Activated CD4-positive, CD25-positive, alpha-beta regulatory T cell treated with anti-CD3 and anti-CD28 coated beads, Interleukin-2, amount 50 U/mL, for 16 hours (primary cell): ENCODE results near the gene RNF207.

Experiments used
- DNase-seq: peaks from one replicate; pipeline ENCODE4 v3.0.0-alpha.2; 2020; ENCODE audit warnings: low read depth, low spot score

Gene RNF207

DNA sequence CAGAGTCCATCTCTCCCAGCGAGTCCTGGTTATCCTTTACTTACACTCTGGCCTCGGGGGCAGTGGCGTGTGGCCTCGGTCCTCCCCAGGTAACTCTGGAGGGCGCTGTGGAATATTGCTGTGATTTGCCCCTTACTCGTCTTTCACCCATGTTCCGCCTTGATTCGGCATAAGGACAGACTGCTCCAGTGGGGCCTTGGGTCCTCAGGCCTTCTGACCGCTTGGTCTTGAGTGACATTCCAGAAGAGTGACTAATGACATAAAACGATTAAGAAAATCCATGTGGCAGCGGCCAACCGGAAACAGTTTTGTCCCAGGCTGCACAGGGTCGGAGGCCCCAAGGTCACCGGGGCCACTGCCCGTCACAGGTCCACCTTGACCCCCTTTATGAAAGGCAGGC is 18.8 kb downstream of the RNF207 start:
- no peak for DNase-seq

DNA sequence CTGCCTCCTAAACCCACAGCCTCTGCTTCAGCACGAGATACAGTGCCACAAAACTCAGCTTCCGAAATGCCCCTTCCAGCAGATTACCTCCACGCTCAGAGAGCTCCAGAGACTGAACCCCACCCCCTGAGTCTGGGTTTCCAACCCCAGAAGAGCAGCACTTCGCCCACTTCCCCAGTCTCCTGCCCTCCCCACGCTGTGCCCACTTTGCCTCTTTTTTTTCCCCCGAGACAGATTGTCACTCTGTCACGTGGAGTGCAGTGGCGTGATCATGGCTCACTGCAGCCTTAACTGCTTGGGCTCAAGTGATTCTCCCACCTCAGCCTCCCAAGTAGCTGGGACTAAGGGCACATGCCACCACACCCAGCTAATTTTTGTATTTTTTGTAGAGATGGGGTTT is 19.7 kb downstream of the RNF207 start:
- DNase-seq = no peak

DNA sequence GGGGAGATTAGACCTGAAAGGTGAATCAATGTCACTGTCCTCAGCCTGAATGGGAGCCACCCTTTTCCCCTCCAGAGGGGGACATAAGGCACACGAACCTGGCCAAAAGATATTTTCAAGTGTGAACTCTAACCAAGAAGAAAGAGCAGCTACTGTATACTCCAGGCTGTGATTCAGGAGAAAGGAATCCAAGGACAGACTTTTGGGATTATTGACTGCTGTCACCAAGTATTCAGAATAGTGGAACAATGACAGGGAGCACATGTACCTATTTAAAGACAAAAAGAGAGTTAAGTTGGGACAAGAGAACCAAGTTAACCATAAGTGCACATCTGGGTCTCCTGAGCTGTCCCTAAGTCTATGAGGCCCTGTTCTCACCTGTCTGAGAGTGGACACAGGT is 27.5 kb downstream of the RNF207 start:
- no peak for DNase-seq

DNA sequence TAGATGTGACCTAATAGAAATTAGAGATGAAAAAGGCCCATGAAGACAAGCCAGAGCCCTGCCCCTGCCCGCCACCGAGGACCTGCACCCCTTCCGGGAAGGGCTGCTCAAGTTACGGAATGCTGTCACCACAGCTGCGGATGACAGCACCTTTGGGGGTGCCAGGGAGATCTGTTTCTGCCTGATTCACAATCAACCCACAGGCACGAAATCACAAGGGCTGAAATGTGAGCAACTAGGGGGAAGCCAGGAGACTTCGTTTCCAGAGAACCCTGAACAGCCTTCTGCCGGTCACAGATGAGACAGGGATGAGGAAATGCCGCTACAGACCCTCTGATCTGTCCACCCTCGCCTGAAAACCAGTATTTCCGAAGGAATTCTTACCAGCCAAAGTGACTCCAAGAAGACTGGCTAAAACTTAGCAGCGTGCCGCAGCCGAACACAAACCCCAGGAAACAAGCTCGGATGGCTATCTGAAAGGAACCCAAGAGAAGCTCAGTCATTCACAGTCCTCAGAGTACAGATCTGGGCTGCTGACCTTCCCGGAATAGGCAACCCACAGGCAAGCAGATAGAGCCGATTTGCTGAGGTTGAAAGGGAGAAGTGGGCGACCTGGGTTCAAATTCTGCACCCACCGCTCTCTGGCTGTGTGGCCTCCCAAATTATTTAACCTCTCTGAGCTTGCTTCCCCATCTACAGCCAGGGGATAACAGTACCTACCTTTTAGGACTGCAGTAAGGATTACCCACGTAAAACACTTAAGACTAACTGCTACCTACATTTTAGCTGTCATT is 28.8 kb downstream of the RNF207 start:
- DNase-seq = no peak

DNA sequence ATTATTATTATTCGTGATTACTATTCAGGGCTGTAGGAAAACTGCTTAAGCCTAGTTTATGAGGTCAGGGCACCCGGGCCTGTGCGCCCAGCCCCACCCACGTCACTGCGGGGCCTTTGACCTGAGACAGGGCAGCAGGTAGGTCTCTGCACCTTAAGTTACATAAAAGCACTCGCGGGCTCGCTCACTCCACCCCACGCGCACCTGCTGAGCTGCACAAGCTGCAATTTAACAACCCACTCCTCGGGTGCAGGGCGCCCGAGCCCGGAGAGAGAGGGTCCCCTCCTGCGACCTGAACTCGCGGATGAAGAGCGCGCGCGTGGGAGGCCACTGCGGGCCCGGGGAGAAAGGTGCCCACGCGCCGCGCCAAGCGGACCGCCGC is 29.4 kb downstream of the RNF207 start:
- DNase-seq = no peak

DNA sequence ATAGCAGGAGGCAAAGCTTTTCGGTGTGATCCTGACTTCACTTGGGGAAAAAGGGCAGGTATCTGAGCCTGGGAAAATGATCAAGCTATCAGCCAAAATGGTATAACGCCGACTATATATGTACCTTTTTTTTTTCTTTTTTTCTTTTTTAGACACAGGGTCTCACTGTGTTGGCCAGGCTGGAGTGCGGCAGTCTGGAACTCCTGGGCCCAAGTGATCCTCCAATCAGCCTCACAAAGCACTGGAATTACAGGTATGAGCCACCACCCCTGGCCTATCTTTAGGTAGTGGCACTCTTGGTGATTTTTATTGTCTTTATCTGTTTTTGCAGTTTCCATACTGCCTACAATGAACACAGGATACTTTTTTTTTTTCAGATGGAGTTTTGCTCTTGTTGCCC is 31.2 kb downstream of the RNF207 start:
- no peak for DNase-seq

DNA sequence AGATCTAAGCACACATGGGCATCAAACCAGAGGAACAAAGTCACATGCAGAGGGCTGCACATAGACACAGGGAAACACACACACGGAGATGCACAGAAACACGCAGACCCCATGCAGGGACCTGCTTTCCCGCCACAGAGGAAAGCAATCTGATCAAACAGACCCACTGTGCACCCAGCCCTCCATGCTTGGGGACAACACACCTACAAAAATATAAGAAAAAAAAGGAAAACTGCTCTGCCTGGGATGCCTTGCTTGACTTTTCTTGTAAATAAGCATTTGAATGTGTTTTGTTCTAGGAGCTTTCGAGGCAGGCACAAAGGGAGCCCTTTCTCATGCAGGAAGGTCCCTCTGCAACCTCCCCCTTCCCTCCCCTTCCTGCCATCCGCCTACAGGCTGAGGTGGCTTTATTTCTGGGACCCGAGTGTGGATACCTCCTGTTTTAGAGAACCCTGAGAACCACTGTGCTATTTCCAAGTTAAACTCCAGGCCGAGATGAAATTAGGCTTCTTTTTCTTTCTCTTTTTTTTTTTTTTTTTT is 33.4 kb downstream of the RNF207 start:
- DNase-seq = no peak

DNA sequence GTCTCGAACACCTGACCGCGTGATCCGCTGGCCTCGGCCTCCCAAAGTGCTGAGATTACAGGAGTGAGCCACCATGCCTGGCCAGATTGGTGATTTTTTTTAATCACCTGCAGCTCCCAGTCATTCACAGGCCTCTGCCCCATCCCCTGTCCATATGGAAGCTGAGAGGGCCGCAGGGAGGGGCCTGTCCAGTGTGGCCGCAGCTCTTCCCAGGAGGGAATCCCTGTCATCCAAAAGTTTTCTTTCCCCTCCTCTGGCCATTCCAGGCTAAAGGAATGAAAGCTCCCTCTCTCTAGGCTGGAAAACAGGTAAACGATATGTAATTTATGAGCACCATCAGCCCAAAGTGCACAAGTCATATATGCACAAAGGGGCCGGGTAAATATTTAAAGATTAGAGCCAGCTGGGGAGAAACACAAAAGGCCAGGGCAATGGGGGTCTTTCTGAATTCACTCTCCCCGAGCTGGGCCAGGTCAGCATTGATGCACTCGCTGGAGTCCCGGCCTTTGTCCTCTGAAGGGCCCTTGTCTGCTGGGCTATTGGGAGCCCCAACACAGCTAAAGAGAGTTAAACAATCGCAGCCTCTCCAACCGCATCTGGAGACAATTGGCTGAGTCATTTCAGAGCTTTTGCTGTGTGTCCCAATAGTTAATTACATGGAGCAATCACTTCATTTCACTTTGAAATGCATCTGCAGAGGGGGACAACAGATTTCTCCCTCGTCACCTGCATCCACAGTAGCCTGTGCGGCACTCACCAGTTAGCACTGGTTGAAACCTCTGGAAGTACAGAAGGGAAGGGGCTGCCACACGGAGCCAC is 34.2 kb downstream of the RNF207 start:
- no peak for DNase-seq

DNA sequence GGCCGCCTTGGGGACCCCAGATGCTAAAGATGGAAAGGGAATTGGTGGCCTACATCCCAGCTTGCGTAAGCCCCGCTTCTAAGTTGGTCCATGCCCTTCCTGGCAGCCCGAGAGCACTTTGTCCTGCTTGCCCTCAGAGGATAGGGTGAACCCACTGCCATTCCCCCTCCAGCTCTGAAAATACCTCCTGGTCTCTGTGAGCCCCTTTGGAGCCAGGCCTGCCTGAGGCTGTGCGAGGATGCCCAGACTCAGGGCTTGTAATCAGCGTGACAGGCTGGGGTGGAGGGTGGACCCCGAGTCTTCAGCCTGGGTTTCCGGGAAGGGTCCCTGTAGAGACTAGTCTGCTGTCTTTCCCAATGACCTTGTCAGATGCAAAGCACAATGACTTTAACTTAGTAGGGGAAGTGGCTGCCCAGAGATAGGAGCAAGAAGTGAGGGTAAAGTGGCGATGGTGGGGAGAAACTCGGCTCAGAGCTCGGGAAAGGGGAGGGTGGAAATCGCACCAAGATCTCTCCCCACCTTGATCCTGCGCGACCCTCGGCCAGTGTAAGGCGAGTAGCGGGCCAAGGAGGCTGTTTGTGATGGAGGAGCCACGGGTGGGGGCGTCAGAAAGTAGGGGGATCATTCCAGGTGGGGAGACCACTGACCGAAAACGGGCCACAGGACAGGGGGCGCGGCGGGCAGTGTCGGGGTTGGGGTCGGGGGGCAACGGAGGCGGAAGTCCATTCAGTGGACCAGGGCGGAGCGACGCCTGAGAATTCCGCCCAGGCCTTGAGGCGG is 35.4 kb downstream of the RNF207 start:
- no peak for DNase-seq

DNA sequence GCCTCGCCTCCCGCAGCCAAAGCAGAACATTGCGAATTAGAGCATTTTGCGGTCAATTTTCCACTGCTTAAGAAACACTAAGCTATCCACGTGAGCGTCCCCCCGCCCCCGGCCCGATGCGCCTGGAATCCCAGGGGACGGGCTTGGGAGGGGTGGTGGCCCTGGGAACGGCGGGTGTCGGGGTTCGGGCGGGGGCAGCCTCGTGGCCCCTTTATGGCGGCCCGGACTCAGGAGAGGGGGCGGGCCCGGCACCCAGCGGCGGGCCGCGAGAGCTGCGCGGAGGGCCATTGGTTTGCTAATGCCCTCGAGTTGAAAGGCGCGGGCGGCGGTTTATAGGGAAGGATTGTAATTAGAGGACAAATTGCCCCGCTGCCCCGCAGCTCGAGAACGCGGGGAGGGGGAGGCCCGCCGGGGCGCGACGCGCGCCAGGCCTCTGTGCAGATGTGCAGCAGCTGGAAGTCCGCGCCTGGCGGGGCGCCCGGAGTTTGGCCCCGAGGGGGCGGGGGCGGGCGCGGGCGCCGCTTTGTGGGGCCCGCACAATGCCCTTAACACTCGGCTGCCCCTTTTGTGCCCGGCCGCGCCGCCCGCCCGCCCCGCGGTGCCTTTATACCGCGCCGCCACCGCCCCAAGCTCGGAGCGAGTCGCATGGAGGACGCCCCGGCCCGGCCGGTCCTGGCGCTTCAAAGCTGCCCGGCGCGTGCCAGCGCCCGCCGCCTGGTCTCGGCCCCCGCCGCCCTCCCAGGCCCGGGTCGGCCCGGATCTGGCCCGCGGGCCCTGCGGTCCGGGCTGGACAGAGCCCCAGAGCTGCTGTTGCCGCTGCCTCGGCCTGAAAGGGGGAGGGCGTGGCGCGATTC is 36.2 kb downstream of the RNF207 start:
- DNase-seq = no peak

DNA sequence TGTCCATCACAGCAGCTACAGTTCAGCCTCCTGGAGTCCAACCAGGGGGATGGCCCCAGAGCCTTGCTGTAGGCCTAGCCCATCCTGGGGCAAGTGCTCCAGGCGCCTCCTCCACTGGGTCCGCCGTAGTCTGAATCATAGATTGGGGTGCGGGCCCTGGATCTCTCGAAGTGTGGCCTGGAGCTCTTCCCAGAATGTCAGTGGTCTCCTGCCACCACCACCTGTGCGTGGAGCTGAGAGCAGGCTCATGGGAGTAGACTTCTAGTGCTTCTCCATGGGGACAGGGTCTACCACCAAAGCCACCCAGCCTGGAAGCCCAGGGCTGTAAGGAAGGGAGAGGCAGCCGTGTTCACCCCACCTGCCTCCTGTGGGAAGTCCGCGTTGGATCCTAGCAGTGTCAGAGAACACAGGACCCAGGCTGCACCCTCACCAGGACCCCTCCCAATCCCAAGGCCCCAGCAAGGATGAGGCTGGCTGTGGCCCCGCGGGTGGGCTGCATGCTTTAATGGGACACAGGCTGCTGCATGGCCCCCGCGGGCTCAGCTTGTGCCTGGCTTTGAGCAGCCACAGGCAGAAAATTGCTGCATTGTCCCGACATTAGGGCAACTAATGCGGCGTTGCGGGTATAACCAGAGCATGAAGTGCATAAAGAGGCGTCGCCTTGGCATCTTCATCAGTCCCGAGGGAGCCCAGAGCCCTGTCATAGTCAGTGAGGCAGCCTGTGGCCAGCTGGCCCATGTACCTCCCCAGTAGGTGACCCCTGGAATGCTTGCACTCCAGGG is 37.3 kb downstream of the RNF207 start:
- DNase-seq = no peak

DNA sequence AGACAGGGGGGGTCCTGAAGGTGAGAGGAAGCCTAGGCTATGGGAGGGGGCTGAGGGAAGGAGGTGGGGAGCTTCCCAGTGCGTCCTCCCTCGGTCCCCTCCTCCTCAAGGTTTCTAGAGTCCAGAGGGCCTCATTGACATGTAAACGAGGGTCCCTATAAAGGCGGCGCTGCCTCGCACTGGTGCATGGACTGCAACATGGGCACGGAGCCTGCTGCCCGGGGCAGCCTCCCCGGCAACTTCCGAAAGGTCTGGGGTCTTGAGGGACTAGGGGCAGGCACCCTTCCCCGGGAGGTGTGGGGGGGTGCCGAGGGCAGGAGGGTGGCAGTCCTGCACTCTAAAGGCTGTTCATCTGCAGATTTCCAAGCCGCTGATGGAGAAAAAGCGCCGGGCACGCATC is 38.1 kb downstream of the RNF207 start, which contains the start of gene HES3:
HES3 (plus strand) TSS at position 187 of the 400 bp plus-strand sequence; CDS start at position 374, 187 bp downstream.
- DNase-seq = no peak

DNA sequence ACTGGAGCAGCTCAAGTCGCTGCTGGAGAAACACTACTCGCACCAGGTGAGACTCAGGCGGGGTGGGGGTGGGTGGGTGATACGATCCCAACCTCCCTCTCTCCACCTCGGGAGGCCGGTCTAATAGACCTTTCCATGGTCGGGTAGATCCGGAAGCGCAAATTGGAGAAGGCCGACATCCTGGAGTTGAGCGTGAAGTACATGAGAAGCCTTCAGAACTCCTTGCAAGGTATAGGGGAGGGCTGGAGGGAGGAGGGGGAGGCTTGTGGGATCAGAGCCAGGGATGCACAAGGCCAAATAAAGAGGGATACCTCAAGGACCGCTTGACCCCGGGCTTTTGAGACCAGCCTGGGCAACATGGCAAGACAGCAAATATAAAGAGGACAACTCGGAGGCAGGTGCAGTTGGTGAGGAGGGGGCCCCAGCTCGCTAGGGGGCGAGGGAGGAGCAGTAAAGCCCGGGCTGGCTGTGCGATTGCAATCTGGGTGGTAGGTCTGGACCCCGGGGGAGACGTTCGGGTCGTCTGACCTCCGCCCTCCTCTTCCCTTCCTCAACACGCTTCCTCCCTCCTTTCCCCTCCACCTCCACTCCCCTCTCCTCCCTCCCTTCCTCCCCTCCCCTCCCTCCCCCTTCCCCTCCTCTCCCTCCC is 38.6 kb downstream of the RNF207 start:
- no peak for DNase-seq

DNA sequence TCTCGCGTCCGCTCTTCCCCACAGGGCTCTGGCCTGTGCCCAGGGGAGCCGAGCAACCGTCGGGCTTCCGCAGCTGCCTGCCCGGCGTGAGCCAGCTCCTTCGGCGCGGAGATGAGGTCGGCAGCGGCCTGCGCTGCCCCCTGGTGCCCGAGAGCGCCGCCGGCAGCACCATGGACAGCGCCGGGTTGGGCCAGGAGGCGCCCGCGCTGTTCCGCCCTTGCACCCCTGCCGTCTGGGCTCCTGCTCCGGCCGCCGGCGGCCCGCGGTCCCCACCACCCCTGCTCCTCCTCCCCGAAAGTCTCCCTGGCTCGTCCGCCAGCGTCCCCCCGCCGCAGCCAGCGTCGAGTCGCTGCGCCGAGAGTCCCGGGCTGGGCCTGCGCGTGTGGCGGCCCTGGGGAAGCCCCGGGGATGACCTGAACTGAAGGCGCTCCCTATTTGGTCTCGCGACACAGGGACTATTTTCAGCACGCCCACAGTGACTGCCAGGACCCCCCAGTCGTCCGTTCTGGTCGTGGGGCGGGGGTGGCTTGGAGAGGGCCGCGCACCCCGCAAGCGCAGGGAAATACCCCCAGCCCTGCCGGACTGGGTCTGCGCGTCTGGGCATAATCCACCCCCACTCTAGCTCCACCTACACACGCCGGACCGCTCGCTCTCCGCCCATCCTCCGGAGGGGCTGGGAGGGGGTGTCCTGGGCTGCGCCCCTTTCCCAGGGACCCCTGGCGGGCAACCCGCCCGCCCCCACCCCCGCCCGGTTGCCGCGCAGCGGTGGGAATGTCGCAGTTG is 39.4 kb downstream of the RNF207 start:
- DNase-seq = peak; percentile 48

DNA sequence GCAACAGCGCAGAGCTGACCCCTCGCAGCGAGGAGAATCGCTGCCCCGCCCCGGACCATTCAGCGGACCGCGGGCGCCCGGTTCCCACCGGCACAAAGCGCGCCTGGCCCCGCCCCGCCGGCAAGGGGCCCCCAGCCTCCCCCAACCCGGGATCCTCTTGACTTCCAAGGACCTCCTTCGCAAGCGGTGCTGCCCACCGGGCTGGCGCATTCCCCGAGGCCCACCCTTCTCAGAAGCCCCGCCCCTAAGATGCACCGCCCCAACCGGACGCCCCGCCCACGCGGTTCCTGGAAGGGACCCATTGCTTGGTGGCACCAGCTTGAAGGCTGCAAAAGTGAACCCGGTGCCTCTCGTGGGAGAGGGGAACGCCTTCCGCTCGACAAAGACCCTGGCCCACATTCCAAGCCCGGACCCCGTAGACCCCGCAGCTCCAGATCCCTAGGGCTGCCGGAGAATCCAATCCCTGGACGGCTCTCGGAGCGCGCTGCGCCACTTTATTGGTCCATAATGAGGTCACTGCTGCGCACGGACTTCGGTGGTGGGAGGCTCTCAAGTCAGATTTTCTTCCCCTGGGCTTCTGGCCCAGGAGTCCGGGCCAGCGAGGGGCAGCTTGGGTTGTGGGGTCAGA is 40.1 kb downstream of the RNF207 start:
- no peak for DNase-seq

DNA sequence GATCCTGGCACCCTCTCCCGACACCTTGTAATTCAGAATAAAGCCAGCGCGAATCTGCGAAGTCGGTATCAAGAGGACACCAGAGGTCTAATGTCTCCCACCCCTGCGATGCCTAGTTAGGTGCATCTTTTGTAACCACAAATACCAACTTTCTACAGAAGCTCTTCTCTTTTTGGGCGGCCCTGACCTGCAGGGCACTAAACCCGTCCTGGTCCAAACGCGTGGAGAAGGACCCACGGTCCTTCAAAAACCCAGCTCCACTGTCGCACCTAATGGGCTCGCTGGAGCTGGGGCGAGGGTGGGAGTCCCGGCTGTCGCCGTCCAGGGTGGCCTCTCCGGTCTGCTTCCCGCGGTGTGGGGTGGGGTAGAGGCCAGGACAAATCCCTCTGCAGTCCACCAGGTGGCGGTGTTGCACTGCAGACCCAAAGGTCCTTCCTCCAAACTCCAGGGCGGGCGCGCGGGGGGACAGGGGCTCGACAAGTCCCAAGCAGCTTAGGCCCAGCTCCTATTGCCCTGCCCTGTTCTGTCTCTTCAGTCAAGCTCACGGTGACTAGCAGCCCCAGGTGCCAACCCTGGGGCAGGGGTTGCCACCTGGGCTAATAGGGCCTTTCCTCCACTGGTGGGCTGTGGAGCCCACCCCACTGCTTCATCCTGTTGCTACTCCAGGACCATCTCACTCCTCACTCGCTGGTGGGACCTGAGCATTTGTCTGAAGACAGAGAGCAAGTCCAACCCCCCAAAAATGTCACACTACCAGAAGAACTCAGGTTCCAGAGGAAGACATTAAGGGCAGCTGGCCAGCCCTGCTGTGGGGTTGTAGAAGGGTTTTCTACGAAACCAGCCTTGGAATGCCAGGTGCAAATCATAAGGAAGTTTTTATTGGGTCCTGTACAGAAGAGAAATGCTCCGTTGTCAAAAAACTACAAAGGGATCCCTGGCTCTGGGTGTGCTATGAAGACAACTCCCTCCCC is 40.9 kb downstream of the RNF207 start:
- peak; percentile 66 for DNase-seq

DNA sequence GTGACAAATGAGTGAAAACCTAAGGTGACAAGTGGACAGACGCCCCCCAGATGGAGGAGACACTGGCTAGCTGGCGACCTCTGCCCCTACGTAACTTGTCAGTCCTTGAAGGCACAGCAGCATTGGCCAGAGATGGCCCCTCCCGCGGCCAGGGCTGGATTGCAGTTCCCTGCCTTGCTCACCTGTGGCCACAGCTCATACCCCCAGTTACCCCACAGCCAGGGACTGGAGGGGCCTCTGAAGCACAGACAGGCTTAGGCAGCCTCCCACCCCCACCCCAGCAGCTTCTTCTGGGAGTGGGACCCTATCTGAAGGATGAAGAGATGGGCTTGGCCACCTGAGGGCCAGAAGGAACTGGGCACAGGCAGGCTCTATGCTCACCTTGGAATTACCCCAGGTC is 41.7 kb downstream of the RNF207 start:
- no peak for DNase-seq
